Measurements from ENCODE around the gene SLC2A4RG.

SLC2A4RG gene

DNA sequence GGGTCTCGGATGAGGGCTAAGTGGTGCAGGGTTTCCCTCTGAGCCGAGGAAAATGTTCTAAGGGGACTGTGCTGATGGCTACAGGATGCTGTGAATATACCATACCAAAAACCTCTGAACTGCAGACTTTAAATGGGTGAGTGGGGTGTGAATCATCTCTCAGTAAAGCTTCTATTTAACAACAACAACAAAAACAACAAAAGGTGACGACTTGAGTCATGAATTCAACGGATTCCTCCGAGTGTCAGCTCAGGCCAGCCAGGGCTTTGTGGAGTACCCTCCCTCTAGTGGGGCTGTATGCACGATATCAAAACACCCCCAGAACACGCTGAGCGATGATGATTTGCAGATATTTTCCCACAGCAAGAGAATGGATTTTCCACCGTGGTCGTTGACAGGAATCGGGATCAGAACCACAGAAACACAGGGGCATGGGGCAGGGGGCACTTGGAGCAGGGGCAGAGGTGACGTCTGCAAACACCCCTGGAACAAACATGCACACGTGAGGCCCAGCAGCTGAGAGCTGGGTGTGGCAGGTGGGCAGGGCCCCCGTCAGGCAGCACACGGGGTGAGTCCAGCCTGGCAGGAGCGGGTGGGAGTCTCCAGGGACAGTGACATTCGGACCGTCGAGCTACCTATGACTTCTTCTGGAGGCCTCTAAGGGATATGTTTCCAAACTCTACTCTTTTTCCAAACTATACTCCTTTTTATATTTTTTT lies 38.6 kb downstream of the SLC2A4RG start:
- no peak for DNase-seq

DNA sequence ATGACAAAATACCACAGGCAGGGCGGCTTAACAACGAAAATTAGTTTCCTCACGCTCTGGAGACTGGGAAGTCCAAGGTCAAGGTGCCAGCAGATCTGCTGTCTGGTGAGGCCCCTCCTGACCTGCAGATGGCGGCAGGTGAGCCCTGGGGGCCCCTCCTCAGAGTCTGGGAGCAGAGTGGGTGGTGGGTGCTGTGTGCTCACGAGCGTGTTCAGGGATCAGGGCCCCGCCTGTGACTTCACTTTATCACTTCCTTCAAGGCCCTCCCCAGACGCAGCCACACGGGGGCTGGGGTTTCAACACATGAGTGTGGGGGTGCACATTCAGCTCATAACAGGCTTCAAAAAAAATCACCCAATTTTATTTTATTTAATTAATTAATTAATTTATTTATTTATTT lies 39.3 kb downstream of the SLC2A4RG start:
- no peak for DNase-seq

DNA sequence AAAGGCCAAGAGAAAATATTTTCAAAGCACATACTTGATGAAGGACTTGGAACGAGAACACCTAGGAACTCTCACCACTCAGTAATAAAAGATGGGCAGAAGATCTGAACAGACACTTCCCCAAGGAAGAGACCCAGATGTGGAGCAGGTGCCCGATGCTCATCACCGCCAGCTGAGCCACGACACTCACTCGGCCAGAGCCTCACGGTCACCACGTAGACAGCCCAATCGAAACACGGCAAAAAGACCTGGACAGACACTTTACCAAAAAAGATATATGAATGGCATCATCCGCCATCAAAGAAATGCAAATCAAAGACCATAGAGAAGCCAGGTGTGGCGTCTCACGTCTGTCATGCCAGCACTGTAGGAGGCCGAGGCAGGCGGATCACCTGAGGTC lies 41.6 kb downstream of the SLC2A4RG start:
- no peak for DNase-seq

DNA sequence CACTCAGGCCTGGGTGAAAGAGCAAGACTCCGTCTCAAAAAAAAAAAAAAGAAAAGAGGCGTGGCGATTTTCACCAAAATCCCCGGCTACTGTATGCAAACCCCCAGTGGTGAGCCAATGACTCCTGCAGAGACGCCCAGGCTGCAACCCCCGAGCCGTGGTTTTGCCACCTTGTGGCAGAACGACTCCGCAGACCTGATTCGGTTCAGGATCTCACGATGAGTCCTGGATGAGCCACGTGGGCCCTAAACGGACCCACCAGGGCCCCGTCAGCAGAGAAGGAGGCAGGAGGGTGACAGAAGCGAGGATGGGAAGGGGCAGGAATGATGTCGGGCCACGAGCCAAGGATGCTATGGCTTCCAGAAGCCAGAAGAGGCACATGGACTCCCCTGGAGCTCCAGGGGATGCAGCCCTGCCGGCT lies 42.5 kb downstream of the SLC2A4RG start:
- DNase-seq: no peak

DNA sequence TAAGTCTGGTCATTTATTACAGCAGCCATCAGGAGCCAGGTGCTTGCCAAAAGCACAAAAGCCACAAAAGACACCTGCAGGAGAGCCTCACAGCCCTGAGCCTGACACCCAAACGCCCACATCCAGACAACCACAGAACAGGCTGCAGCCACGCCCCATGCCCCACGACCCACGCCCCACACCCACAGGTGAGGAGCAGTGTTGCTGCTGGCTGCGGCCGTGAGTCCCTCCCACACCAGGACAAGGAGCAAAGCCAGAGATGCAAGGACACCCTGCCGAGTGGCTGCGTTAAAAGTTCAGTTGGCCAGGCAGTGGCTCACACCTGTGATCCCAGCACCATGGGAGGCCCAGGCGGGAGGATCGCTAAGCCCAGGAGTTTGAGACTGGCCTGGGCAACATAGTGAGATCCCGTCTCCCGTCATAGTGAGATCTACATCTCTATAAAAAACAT lies 43.0 kb downstream of the SLC2A4RG start:
- no peak for DNase-seq

DNA sequence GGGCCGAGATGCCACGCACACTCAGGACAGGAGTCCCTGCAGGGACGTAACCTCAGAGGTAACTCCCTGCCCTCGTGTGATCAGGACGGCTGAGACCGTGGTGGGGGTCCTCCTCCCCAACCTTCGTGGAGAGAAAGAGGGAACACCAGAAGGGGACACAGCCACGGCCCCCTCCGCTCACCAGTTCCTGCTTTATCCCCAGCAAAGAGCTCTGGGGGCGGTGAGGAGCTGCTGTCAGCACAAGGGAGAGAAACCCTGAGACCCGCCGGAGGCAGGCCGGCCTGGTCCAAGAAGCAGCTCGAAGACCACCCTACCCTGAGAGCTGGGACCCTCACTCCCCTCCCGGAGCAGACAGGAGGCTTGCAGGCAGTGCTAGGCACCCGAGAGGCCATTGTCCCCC lies 44.4 kb downstream of the SLC2A4RG start:
- DNase-seq: no peak

DNA sequence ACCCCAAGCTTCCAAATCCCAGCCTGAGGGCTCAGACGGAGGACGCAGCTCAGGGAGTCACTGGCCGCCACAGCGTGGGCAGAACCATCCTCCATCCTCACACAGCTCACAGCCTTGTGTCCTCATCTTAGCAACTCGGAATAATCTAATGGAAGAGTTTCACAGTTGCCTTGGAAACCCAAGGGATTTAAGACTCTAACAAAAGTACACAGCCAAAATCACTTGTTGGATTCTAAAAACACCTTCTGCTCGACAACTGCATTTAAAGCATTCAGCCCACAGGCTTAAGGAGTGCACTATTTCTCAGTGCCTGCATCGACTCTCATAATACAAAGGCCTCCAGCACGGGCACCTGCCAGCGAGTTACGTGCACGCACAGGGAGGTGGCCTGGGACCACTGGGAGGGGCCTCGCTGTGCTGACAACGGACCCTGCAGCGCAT lies 46.1 kb downstream of the SLC2A4RG start:
- DNase-seq: no peak

DNA sequence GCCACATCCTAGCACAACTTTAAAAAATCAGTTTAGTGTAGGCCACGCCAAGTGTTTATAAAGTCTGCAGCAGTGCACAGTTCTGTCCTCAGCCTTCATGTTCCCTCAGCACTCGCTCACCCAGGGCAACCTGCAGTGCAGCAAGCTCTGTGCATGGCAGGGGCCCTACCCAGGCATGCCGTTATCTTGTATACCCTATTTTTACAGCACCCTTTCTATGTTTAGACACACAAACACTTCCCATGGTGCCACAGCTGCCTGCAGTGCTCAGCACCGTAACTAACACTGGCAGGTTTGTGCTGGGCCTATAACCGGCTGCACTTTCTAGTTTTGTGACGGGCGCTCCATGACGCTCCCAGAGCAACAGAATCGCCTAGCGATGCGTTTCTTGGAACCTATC lies 47.7 kb downstream of the SLC2A4RG start:
- DNase-seq: no peak

DNA sequence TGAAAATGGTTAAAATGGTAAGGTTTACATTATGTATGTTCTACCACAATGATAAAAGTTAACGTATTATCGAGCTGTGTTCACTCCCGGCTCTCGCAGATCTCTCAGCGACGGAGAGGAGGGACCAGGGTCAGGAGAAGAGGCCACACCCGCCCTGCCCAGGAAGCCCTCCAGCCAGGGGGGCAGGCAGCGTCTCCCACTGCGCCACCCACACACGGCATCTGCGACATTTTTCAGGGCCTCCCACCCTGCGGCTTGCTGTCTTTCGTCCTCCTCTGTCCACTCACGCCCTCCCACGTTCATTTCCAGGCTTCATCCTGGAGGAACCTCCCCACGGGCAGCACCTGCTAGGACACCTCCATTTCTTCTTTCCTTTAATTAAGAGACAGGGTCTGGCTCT lies 48.2 kb downstream of the SLC2A4RG start:
- DNase-seq: no peak

DNA sequence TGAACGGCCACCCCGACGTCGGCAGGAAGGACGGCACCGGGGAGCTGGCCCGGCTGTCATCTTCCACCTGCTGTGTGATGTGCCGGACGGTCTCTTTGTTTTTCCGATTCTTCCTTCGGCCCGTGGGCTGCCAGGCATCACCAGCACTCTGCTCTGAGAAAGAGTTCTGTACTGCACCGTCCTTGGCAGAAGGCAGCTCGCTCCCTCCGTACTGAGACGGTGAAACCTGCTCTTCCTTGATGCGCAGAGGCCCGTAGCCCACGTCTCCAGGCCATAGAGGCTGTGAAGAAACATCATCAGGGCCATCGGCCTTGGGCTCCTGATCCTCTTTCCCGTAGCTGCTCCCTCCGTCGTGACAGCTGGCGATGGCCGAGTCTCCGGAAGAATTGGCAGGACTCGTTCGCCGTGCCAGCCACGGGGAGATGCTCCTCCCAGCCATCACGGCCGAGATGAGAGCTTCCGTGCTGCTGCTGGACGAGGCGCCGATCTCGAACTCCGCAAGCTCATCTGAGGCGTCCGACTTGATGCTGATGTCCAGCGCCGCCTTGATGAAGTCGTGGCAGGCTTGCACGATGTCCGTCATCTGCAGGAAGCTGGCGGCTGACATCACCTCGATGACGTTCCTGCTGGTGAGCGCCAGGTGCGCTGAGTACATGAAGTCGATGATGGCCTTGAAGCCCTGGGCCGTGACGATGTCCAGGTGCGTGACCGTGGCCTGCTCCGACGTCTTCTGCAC lies 50.4 kb downstream of the SLC2A4RG start:
- DNase-seq: no peak

DNA sequence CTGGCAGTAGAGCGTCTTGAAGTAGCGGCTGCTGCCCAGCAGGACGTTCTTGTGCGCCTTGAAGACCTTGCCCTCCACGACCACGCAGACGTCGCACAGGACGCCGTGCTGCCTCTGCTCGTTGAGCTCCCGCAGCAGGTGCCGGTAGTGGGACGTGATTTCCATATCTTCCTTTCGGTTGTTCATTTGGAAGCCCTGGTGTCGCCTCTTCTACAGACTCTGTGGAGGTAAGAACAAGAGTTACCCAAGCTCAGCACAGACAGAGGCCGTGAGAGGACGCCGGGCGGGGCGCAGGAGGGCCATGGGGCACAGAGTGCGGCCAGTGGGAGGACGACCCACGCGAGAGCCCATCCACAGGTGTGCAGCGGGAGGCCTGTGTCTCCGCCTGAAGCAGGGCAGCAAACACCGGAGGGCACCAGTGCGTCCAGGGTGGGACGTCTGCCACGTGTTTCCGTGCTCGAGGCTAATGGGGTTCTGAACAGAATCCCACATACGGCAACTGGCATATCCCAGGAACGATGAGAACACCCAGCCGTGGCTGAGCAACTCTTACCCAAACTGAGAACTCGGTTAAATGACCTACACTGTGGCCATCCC lies 51.1 kb downstream of the SLC2A4RG start:
- DNase-seq: no peak

DNA sequence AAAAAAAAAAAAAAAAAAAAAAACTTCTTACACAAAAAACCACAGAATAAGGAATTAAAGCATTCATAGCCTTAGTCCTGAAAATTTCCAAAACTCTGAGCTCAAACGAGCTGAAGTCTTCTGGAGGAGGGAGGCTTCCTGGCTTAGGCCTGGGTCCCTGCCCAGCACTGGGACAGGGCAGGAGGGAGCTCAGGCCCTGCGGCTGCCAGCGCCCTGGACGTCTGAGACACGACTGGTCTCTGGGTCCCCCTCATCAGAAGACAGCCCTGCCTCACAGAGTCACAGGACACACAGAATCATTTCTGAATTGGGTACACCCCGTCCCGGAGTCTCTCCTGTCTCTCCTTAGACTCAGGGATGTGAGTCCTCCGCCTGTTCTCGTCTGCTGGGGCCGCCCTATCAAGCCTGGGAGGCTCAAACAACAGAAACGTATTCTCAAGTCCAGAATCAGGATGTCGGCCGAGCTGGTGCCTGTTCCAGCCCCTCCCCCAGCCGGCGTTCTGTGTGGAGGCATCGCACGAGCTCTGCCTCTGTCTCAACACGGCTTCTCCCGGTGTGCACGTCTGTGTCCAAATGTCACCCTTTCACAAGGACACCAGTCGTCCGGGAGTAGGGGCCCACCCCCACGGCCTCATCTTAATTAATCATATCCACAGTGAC lies 52.1 kb downstream of the SLC2A4RG start:
- DNase-seq: no peak

DNA sequence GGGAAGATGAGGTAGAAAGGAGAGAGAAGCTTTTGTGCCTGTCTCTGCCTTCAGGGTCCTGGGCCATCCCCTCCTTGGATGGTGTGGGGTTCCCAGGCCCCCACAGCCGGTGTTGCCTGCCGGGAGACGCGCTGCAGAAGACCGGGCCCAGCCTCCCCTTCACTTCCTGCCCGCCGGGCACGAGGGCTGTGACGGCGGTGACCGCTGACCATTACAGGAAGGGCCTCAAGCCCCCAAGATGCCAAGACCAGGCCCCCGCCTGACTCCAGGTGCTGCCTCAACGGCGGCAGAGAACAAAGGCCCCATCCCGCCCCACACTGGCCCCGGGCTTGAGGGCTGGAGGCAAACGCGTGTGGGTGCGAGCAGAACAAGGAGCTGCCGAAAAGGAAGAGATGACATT lies 53.3 kb downstream of the SLC2A4RG start:
- DNase-seq: no peak

Measured in fibroblast of skin of scalp (primary cell).